Nephron (organoid): ENCODE measurements around the gene PAX8.

ENCODE experiments used
- H3K27ac Mint-ChIP-seq, 3 experiments: 2 replicates each; pipeline ENCODE4 v1.8.0; 2020; ENCODE audit warnings: mixed read lengths in 3 of 3, mild to moderate bottlenecking in 2 of 3, moderate library complexity in 1 of 3
- H3K27me3 Mint-ChIP-seq: 2 replicates; pipeline ENCODE4 v1.8.0; 2021; ENCODE audit warnings: low read depth, mild to moderate bottlenecking, moderate library complexity, mixed read lengths
- H3K36me3 Mint-ChIP-seq: 2 replicates; pipeline ENCODE4 v1.8.0; 2020; ENCODE audit warnings: low read depth, mixed read lengths
- H3K4me1 Mint-ChIP-seq: 2 replicates; pipeline ENCODE4 v1.8.0; 2020; ENCODE audit warnings: mixed read lengths
- H3K4me3 Mint-ChIP-seq, 3 experiments: 2 replicates each; pipeline ENCODE4 v1.8.0; 2020; ENCODE audit warnings: mild to moderate bottlenecking in 3 of 3, mixed read lengths in 3 of 3, moderate library complexity in 2 of 3
- H3K9me3 Mint-ChIP-seq: 2 replicates; pipeline ENCODE4 v1.8.0; 2020; ENCODE audit warnings: mixed read lengths
- TF ChIP-seq, protein P1 (sequence below), 3 experiments: fragments of 200-600 bp; sonication (generic); IDR thresholded peaks; one replicate each; pipeline ENCODE4 v1.5.0; 2021; ENCODE audit warnings: antibody characterized with exemption in 3 of 3; ENCODE audit not compliant: unreplicated experiment in 3 of 3

Gene PAX8

DNA sequence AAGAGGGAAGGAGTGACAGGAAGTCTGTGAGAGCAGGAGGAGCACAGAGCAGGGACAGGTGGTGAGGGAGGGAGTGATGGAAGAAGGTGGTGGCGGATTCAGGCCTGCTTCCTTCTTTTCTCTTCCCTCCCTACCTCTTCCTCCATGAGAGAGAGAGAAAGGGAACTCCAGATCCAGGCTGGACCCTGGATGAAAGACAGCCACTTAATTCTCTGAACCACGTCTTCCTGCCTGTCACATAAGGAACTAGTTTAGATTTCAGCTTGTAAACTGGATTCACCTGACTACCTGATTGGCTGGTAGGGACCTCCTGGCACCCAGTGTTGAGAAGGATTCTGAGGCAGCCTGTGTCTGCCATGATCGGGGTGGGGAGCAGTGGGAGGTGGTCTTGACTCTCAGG lies 48.9 kb downstream of the PAX8 start:
- H3K9me3 Mint-ChIP-seq, result no peaks in the 10 kb centered on the region
- H3K27ac Mint-ChIP-seq, result peak overlapping the region in 2 of 3 experiments; percentile 57 to 61
- peaks cover 50% of the 10 kb centered on the region for H3K4me1 Mint-ChIP-seq
- peaks cover 33% of the 10 kb centered on the region for H3K36me3 Mint-ChIP-seq
- H3K27me3 Mint-ChIP-seq, result peaks cover 4% of the 10 kb centered on the region
- TF ChIP-seq, protein P1, sequence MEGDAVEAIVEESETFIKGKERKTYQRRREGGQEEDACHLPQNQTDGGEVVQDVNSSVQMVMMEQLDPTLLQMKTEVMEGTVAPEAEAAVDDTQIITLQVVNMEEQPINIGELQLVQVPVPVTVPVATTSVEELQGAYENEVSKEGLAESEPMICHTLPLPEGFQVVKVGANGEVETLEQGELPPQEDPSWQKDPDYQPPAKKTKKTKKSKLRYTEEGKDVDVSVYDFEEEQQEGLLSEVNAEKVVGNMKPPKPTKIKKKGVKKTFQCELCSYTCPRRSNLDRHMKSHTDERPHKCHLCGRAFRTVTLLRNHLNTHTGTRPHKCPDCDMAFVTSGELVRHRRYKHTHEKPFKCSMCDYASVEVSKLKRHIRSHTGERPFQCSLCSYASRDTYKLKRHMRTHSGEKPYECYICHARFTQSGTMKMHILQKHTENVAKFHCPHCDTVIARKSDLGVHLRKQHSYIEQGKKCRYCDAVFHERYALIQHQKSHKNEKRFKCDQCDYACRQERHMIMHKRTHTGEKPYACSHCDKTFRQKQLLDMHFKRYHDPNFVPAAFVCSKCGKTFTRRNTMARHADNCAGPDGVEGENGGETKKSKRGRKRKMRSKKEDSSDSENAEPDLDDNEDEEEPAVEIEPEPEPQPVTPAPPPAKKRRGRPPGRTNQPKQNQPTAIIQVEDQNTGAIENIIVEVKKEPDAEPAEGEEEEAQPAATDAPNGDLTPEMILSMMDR (IDR thresholded peaks at IDR 0.05; ENCODE audit: unreplicated experiment in 3 of 3), result no peak
- no peak overlapping the region for H3K4me3 Mint-ChIP-seq

DNA sequence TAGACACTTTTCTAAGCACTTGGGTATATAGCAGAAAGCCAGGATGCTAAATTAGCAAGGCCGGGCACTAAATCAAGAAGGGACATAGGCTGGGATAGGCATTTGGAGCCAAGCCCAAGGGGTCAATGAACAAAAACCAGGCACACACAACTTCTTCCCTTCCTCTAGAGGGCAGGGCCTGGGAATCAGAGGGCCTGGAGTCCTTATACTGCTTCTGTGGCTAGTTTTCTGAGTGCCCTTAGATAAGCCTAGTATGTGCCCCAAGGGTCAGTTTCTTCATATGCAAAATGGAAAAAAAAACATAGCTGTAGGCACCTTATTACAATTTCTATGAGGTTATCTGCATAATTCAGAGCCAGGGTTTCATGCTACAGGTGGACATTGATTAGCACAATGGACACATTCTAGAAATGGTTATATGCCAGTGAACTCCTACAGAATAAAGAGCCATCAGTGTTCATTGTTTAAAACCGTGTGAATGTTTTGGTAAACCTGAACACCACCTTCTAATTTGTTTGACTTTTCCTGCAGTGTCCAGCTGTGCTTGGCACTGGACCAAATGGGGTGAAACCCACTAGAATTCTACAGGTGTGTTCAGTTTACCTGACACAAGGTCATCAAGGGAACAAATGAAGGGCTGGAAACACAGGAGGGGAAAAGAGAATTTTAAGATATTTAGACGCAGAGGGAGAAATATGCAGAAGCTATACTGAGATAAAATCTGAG lies 49.6 kb downstream of the PAX8 start:
- Mint-ChIP-seq H3K4me1 (peaks cover 49% of the 10 kb centered on the region), H3K27me3 (peaks cover 4% of the 10 kb centered on the region), H3K36me3 (peaks cover 32% of the 10 kb centered on the region), H3K4me3 (no peak overlapping the region), H3K27ac (peak overlapping the region in 2 of 3 experiments; percentile 57 to 61), H3K9me3 (no peaks in the 10 kb centered on the region)
- TF ChIP-seq, protein P1 (IDR thresholded peaks at IDR 0.05; ENCODE audit: unreplicated experiment in 3 of 3), result no peak

DNA sequence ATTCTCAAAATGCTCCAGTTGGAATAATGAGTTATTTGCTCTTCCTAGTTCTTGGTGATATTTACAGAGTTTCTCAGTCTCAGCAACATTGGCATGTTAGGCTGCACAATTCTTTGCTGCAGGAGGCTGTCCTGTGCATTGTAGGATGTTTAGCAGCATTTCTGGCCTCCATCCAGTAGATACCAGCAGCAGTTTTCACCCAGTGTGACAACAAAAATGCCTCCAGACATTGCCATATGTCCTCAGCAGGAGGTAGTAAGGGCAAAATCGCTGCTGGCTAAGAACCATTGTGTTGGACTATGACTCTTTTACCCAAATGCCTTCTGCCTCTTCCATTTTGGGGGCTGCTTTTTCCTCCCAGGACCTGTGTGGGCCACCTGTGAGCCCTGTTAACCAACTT lies 50.4 kb downstream of the PAX8 start:
- H3K4me1 Mint-ChIP-seq, result peaks cover 43% of the 10 kb centered on the region
- no peak overlapping the region for H3K4me3 Mint-ChIP-seq
- H3K27ac Mint-ChIP-seq, result peak overlapping the region in 2 of 3 experiments; percentile 57 to 61
- TF ChIP-seq, protein P1 (IDR thresholded peaks at IDR 0.05; ENCODE audit: unreplicated experiment in 3 of 3), result no peak
- no peaks in the 10 kb centered on the region for H3K27me3 Mint-ChIP-seq
- H3K9me3 Mint-ChIP-seq, result no peaks in the 10 kb centered on the region
- H3K36me3 Mint-ChIP-seq, result peaks cover 25% of the 10 kb centered on the region

DNA sequence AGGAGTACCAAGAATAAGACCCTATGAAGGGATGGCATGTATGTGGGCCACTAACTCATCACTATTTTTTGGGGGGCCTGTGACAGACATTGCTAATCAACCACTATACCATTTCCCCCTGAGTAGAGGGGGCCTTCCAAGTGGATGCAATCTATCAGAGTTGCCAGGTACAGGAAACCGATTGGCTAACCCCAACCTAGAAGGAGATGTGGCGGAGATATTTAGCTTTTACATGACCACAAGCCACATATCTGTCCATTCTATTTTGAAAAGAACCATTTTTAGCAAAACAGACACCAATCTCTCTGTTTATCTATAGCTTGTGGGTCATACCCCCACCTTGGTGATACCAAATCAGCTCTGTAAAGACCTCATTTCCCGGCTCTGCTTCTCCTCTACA lies 51.0 kb downstream of the PAX8 start:
- Mint-ChIP-seq H3K36me3 (peaks cover 23% of the 10 kb centered on the region), H3K4me3 (no peak overlapping the region), H3K27ac (peak overlapping the region in 2 of 3 experiments; percentile 61), H3K9me3 (no peaks in the 10 kb centered on the region), H3K4me1 (peaks cover 37% of the 10 kb centered on the region), H3K27me3 (no peaks in the 10 kb centered on the region)
- TF ChIP-seq, protein P1 (IDR thresholded peaks at IDR 0.05; ENCODE audit: unreplicated experiment in 3 of 3), result no peak

DNA sequence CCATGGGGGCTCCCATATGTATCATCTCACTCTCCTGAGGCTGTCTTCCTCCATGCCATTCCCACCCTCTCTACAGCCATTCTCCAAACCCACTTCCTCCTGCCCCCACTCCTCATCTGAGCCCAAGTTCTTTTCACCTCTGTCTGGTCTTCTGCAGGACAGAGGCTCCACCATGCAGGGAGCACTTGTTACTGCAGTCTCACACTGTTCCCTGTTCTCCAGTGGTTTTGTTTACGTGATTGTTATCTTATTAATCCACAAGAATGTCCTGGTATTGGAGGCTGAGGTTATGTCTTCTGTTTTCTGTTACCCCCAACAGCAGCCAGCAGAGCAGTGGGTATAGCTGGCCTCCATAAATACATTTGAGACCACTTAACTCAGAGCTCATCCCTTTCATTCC lies 51.4 kb downstream of the PAX8 start:
- peaks cover 21% of the 10 kb centered on the region for H3K36me3 Mint-ChIP-seq
- TF ChIP-seq, protein P1 (IDR thresholded peaks at IDR 0.05; ENCODE audit: unreplicated experiment in 3 of 3), result no peak

DNA sequence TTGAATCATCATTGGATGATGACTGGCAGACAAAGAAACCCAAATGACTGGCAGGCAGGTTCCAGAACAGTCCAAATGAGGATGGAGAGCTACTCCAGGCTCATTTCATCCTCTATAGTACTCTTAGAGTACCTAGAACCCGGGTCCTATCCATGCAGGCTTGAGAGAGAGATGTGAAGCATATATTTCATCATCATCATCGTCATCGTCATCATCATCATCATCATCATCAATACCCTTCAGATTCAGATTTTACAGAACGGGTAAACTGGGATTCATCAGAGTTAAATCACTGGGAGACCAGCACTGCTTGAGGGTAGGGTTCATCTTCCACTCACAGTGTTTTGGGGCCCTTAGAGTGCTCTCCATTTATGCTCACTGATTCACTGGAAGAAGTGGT lies 52.3 kb downstream of the PAX8 start:
- H3K36me3 Mint-ChIP-seq, result peaks cover 16% of the 10 kb centered on the region
- TF ChIP-seq, protein P1 (IDR thresholded peaks at IDR 0.05; ENCODE audit: unreplicated experiment in 3 of 3), result no peak
- H3K4me1 Mint-ChIP-seq, result peaks cover 30% of the 10 kb centered on the region
- no peaks in the 10 kb centered on the region for H3K27me3 Mint-ChIP-seq
- no peak overlapping the region for H3K4me3 Mint-ChIP-seq
- H3K9me3 Mint-ChIP-seq, result no peaks in the 10 kb centered on the region
- peak overlapping the region in 2 of 3 experiments; percentile 68 to 92 for H3K27ac Mint-ChIP-seq

More for the DNA sequence above, 51.4 kb downstream of the PAX8 start:
- peaks cover 34% of the 10 kb centered on the region for H3K4me1 Mint-ChIP-seq
- H3K4me3 Mint-ChIP-seq, result no peak overlapping the region
- peak overlapping the region in 2 of 3 experiments; percentile 61 to 73 for H3K27ac Mint-ChIP-seq
- H3K9me3 Mint-ChIP-seq, result no peaks in the 10 kb centered on the region
- H3K27me3 Mint-ChIP-seq, result no peaks in the 10 kb centered on the region
